HG02763 (cell line): ENCODE measurements around the gene IL18RAP.
A peak's percentile ranks its signal among the peaks of the same experiment; 100 is the strongest.

Source experiments
- ATAC-seq: cut with Tn5 transposase; IDR thresholded peaks from one replicate; pipeline ENCODE4 v1.9.1; 2021; ENCODE audit warnings: mild to moderate bottlenecking, moderate library complexity; ENCODE audit not compliant: unreplicated experiment

Gene IL18RAP

GRCh38 chr2:102451968-102452367 is 29.0 kb downstream of the IL18RAP start:
- no peak for ATAC-seq

GRCh38 chr2:102453501-102453900 is 30.5 kb downstream of the IL18RAP start:
- ATAC-seq, result no peak

- ATAC-seq, result no peak
These were observed 32.2 kb downstream of the IL18RAP start for GRCh38 chr2:102455061-102455670.

GRCh38 chr2:102460467-102460866 is 37.5 kb downstream of the IL18RAP start:
- no peak for ATAC-seq

GRCh38 chr2:102461188-102461587 is 38.2 kb downstream of the IL18RAP start:
- ATAC-seq, result no peak

- no peak for ATAC-seq
These were observed 40.2 kb downstream of the IL18RAP start for GRCh38 chr2:102463160-102463559.

GRCh38 chr2:102470168-102470567 is 47.2 kb downstream of the IL18RAP start:
- no peak for ATAC-seq

GRCh38 chr2:102473020-102473419 is 50.1 kb downstream of the IL18RAP start, which contains the start of gene SLC9A4:
Gene SLC9A4 (plus strand): TSS chr2:102473226. CDS start chr2:102473760, 534 bp downstream.
- peak; percentile 58 for ATAC-seq

- ATAC-seq, result no peak
These were observed 50.7 kb downstream of the IL18RAP start for GRCh38 chr2:102473631-102474030.

GRCh38 chr2:102474785-102475184 is 51.8 kb downstream of the IL18RAP start:
- ATAC-seq, result no peak

GRCh38 chr2:102478686-102479470 is 55.9 kb downstream of the IL18RAP start:
- no peak for ATAC-seq

- ATAC-seq, result no peak
These were observed 57.6 kb downstream of the IL18RAP start for GRCh38 chr2:102480285-102481195.

GRCh38 chr2:102481931-102482330 is 59.0 kb downstream of the IL18RAP start:
- no peak for ATAC-seq

GRCh38 chr2:102483086-102483485 is 60.1 kb downstream of the IL18RAP start:
- ATAC-seq, result no peak

GRCh38 chr2:102484310-102485061 is 61.5 kb downstream of the IL18RAP start:
- no peak for ATAC-seq

- no peak for ATAC-seq
These were observed 62.3 kb downstream of the IL18RAP start for GRCh38 chr2:102485147-102485785.

GRCh38 chr2:102486941-102487702 is 64.2 kb downstream of the IL18RAP start:
- ATAC-seq, result no peak

GRCh38 chr2:102487761-102488462 is 65.0 kb downstream of the IL18RAP start:
- ATAC-seq, result no peak

- ATAC-seq, result no peak
These were observed 66.7 kb downstream of the IL18RAP start for GRCh38 chr2:102489646-102490045.
